SW 1271 (cell line): ENCODE measurements around the gene DIO1.

Experiments used
- DNase-seq, 2 experiments: peaks; one replicate each; lab custom pipeline; 2025; lab: John Stamatoyannopoulos, UW

Gene DIO1

GRCh38 chr1:53894644-53895043 lies 657 bp downstream of the DIO1 start:
- DNase-seq = no peak

- DNase-seq = no peak
Observed at GRCh38 chr1:53895421-53895820, 1.4 kb downstream of the DIO1 start.

GRCh38 chr1:53896635-53897229 lies 2.7 kb downstream of the DIO1 start:
- no peak for DNase-seq

GRCh38 chr1:53899206-53899628 lies 5.2 kb downstream of the DIO1 start:
- no peak for DNase-seq

- DNase-seq = no peak
Observed at GRCh38 chr1:53899708-53900107, 5.7 kb downstream of the DIO1 start.

GRCh38 chr1:53902235-53903138 lies 8.5 kb downstream of the DIO1 start:
- no peak for DNase-seq

GRCh38 chr1:53905509-53905908 lies 11.5 kb downstream of the DIO1 start:
- DNase-seq = no peak

GRCh38 chr1:53906121-53906520 lies 12.1 kb downstream of the DIO1 start:
- DNase-seq = no peak

- no peak for DNase-seq
Observed at GRCh38 chr1:53909946-53910345, 16.0 kb downstream of the DIO1 start.

- no peak for DNase-seq
Observed at GRCh38 chr1:53911442-53911841, 17.5 kb downstream of the DIO1 start.

GRCh38 chr1:53913352-53914033 lies 19.5 kb downstream of the DIO1 start:
- DNase-seq = no peak

GRCh38 chr1:53918343-53918742 lies 24.4 kb downstream of the DIO1 start:
- no peak for DNase-seq

- DNase-seq = no peak
Observed at GRCh38 chr1:53919675-53920066, 25.7 kb downstream of the DIO1 start.

- no peak for DNase-seq
Observed at GRCh38 chr1:53927376-53927881, 33.4 kb downstream of the DIO1 start.

GRCh38 chr1:53929246-53929960 lies 35.4 kb downstream of the DIO1 start:
- no peak for DNase-seq

- no peak for DNase-seq
Observed at GRCh38 chr1:53930932-53931331, 36.9 kb downstream of the DIO1 start.

GRCh38 chr1:53931523-53931922 lies 37.5 kb downstream of the DIO1 start:
- no peak for DNase-seq

GRCh38 chr1:53934170-53934765 lies 40.3 kb downstream of the DIO1 start:
- DNase-seq = no peak

- no peak for DNase-seq
Observed at GRCh38 chr1:53936430-53936829, 42.4 kb downstream of the DIO1 start.

- no peak for DNase-seq
Observed at GRCh38 chr1:53938136-53938830, 44.3 kb downstream of the DIO1 start.
